GM21717 (cell line): ENCODE results near the gene PRKACA.

Experiments used
- ATAC-seq: cut with Tn5 transposase; IDR thresholded peaks from one replicate; pipeline ENCODE4 v1.9.1; 2021; ENCODE audit warnings: mild to moderate bottlenecking, moderate library complexity; ENCODE audit not compliant: unreplicated experiment

The PRKACA gene

DNA sequence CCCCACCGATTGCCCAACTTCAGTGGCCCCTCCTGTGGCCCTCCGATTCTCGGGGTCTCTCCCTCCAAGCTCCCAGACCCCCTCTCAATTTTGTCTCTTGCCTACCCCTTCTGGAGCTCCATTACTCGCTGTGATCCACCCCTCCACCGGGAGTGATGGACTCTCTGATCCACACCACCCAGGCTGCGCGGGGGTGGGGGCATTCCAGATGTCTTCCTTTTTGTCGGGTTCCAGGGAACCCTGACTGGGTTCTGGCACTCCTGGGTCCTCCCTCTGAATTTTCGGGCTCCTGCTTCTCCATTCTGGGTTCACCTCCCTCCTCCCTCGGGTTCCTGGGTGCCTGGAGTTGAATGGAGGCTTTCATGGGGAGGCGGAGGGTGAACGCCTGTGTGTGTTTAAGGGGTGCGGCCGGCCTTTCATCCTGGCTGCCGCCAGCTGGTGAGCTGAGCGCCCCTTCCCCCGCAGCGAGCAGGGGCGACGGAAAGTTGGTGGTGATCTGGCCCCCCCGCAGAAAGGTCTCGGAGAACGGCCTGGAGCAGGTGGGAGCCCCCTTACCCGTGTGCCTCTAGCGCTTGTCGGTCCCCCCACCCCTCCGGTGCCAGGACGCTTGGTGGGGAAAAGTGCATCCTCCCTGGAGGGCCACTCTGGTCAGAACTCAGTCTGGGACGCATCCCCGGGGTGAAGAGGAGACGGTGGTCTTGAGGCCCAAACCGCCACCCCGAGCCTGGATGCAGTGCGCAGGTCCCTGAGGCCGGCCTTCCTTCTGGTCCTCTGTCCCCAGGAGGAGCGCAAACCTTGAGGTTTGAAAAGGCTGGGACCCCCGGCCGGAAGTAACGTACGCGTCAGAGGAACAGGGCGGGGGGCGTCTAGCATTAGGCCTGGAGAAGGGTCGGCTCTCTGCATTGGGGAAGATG is 43.4 kb downstream of the PRKACA start:
- ATAC-seq, result no peak

DNA sequence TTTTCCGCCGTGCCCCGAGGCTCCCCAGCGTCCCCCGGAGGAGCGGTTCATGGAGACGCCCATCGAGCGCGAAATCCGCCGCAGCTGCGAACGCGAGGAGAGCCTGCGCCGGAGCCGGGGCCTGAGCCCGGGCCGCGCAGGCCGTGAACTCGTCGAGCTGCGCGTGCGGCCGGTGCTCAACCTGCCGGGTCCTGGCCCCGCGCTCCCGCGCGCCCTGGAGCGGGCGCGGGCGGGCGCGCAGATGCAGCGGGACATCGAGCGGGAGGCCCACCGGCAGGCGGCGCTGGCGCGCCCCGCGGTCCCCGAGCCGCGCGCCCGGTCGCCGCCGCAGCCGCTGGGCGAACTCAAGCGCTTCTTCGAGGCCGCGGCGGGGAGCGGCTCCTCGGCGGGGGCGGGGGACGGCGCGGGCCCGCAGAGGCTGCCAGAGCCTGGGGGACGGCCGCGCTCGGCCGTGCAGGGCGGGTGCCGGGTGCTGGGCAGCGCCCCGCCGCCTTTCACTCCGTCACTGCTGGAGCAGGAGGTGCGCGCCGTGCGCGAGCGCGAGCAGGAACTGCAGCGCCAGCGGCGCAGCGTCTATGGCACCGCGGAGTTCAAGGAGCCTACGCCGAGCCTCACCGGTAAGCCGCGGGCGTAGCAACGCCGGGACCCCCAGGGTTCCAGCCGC is 44.2 kb downstream of the PRKACA start:
- ATAC-seq, result no peak

DNA sequence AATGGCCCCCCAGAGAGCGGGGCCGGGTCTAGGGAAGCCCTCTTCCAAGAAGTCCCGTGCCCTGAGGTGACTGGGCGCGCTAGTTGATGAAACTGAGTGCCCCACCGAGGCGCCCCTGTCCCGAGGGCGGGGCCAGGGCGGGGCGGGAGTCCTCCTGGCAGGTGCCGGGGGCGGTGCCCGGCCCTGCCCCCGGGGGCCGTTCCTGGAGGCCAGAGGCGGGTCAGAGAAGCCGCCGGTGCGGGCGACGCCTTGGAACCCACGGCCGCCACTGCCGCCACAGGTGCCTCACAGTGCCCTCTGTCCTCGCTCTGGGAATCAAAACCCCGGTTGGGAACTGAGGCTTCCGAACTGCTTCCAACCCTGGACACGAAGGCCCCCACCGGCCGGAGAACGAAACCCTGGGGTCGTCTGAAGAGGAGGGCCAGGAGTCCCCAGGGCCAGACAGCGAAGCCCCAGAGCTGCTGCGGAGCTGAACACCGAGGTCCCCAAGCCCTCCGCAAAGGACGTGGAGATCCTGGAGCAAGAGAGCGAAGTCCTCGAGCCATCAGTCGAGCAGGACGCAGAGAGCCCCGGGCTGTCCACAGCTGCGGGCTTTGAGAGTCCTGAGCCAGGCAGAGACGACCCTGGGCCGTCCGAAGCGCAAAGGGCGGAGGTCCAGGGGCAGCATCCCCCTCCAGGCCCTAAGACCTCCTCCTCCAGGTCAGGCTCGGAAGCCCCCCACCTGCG is 44.9 kb downstream of the PRKACA start, which contains the start of gene MISP3:
Gene MISP3, plus strand, starts transcription at position 252 of the 726 bp plus-strand sequence. CDS start 524 bp downstream, outside the sequence.
- no peak for ATAC-seq

DNA sequence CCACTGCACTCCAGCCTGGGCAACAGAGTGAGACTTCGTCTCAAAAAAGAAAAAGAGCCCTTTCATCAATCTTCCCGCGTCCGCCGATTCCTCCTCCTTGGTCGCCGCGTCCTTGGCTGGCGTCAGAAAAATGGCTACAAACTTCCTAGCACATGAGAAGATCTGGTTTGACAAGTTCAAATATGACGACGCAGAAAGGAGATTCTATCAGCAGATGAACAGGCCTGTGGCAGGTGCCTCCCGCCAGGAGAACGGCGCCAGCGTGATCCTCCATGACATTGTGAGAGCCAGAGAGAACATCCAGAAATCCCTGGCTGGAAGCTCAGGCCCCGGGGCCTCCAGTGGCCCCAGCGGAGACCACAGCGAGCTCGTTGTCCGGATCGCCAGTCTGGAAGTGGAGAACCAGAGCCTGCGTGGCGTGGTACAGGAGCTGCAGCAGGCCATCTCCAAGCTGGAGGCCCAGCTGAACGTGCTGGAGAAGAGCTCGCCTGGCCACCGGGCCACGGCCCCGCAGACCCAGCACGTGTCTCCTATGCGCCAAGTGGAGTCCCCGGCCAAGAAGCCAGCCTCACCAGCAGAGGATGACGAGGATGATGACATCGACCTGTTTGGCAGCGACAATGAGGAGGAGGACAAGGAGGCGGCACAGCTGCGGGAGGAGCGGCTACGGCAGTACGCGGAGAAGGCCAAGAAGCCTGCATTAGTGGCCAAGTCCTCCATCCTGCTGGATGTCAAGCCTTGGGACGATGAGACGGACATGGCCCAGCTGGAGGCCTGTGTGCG is 47.1 kb downstream of the PRKACA start:
- no peak for ATAC-seq

DNA sequence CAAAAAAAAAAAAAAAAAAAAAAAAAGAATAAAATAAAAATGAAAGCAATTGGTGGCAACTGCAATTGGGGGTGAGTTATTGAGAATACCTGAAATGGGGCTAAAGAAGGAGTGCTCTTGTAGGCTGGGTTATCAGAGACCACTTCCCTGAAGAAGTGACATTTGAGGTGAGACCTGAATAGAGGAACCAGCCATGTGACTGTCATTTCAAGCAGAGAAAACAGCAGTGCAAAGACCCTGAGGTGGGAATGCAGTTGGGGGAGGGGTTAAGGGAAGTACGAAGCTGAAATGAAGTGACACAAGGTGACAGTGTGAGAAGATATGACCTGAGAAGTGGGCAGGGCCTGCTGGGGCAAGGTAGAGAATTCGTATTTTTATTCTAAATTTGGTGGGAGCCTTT is 51.4 kb downstream of the PRKACA start:
- ATAC-seq, result no peak

DNA sequence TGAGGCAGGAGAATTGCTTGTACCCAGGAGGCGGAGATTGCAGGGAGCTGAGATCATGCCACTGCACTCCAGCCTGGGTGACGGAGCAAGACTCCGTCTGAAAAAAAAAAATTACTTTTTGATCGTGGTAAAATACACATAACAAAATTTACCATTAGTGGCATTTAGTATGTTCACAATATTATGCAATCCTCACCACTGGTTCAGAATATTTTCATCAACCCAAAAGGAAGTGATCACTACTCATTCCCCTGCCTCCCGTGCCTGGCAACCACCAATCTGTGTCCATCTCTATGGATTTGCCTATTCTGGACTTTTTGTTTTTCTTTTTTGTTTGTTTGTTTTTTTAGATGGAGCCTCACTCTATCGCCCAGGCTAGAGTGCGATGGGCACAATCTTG is 54.5 kb downstream of the PRKACA start:
- no peak for ATAC-seq

DNA sequence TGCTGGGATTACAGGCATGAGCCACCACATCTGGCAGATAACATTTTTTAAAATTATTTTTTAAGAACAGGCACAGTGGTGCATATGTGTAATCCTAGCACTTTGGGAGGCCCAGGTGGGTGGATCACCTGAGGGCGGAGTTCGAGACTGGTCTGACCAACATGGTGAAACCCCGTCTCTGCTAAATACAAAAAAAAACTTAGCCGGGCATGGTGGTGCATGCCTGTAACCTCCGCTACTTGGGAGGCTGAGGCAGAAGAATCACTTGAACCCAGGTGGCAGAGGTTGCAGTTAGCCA is 55.1 kb downstream of the PRKACA start:
- no peak for ATAC-seq

DNA sequence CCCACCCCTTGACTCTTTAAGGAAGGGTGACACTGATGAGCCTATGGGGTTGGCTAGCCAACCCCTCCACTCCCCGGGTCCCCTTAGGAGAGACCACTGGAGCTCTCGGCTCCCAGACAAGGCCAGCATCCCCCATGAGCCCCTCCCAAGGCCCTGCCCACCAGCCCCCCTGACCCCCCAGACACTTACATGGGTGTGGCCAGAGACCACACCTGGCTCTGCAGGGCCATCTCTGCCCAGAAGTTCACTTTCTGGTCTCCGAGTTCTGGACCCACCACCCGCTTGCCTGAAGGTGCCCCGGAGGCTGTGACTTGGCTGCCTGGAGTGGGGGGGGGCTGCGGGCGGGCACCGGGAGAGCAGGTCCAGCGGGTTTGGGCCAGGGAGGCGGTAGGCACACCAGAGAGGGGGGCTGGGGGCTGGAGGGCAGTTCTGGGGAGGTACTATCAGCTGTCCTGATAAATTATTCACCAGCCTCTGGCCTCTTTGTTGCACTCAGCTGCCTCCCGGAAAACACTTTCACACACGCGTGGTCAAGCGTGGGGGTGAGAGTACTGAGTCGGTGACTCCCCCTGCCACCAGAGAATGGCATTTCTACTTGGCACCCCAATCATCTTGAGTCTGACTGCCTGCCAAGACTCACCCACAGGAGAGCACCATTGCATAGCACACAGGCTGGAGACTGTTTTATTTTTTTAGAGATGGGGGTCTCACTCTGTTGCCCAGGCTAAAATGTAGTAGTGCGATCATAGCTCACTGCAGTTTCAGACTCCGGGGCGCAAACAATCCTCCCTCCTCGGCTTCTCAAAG is 55.6 kb downstream of the PRKACA start, which contains the start of gene PALM3:
Gene PALM3, minus strand, starts transcription at position 326 of the 807 bp plus-strand sequence. Its CDS starts 96 bp downstream, at position 230.
- no peak for ATAC-seq

DNA sequence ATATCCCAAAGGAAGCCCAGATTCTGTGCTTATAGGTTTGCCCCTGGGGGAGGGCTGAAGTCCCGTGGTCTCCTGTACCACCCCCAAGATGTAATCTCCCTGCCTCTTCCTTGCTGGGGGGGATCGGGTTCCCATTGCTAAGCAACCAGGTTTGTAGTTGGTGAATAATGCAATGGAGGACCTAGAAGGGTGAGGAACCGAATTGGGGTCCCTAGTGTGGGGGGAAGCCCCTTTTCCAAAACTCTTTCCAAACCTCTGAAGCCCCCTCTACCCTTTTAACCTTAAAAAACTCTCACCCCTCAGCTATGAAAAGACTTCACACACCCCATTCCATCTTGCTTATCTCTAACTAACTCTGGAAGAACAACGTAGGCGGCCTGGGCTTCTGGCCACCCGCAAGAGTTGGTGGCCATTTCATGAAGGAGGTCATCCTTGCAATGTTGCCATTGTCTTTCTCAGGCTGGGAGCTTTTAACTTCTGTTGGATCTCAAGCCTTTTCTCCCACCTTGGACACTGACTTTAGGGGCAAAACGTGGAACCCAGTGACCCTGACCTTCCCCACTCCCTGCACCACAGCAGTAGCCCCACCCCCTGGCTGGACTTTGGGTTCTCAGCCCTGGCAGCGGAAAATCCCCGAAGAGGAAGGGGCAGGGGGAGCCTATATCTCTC is 56.3 kb downstream of the PRKACA start:
- no peak for ATAC-seq

DNA sequence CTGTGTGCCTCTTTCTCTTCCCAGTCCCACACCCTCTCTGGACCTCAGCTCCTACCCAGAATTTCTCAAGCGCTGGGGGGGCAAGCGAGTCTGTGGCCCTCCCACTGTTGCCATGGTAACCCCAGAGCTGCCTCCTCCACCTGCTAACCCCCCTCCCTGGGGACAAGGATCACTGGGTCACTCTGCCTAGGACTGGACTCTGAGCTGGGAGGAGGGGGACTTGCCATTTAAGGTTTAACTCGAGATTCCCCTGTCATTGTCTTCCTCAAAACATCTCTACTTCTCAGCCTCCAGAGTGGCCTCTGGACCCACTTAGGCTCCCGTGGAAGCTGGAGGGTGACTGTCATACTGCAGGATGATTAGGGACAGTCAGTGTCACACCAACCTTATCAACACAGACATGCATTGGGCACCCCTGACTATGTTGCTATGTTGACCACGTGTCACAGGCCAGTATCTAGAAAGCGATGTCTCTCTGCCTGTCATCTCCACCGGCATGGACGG is 57.9 kb downstream of the PRKACA start:
- ATAC-seq, result no peak

DNA sequence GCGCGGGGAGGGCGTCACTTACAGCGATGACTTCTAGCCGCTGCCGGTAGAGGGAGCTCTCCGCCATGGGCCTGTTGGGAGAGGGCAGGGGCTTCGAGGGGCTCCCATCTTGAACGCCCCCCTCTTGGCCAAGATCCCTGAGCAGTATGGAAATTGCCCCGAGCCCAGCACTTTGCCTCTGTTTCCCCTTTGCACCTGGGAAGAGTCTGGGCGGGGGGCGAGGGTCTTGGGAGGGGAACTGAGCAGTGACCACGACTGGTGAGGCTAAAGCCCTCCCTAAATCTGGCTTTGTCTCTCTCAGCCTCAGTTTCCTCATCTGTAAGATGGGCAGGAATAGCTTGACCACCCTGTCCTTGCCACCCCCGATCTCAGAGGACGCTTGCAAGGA is 58.5 kb downstream of the PRKACA start:
- no peak for ATAC-seq

DNA sequence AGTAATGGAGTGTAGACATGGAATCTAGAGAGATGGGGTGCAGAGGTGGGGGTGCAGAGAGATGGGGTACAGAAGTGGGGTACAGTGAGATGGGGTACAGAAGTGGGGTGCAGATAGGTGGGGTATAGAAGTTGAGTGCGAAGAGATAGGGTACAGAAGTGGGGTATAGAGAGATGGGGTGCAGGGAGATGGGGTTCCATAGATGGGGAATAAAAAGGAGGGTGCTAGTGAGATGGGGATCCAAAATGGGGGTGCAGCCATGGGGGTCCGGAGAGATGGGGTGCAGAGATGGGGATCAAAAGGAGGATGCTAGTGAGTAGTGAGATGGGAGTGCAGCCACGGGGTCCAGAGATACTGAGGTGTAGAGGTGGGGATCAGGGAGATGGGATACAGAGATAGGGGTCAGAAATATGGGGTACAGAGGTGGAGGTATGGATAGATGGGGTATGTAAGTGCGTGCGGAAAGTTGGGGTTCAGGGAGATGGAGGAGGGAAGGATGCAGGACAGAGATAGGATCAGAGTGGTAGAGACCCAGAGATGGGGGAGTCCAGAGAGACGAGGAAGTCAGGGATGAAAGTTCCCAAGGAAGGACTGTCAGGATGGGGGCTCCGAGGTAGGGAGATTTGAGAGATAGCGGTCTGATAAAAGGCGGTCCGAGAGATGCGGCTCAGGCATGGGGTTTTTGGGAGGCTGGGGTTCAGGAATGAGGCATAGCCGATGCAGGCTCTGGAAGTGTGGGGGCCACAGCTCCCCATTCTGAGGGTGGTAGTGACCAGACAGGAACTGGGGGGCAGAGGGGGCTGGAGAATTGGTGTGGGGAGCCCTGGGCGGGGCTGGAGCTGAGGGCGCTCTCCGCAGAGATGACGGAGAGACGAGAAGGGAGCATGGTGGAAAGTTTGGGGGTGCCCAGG is 59.1 kb downstream of the PRKACA start:
- no peak for ATAC-seq

DNA sequence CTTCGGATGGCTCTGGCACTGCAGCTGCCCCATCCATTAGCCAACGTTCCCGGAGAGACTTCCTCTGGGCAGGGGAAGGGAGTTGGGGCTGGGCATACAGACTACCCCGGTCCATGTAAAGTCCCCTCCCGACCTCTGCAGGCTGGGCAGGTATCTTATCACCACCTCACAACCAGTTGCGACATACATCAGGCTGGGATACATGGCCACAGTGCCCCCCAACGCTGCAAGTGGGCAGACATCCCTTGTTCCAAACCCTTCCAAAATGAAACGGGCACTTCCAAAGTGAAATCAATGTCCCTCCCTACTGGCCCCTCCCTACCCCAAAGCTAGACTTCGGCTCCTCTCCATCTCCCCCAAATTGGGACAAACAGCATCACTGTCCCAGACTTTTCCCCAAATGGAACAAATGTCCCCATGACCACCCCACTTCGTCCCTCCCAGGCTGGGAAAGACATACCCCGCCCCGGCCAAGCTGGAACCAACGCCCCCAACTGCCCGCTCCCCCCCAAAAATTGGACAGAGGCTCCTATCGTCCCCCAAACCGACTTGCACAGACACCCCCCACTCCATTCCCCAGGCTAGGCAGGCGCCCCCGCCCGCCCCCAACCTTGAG is 60.7 kb downstream of the PRKACA start:
- no peak for ATAC-seq

DNA sequence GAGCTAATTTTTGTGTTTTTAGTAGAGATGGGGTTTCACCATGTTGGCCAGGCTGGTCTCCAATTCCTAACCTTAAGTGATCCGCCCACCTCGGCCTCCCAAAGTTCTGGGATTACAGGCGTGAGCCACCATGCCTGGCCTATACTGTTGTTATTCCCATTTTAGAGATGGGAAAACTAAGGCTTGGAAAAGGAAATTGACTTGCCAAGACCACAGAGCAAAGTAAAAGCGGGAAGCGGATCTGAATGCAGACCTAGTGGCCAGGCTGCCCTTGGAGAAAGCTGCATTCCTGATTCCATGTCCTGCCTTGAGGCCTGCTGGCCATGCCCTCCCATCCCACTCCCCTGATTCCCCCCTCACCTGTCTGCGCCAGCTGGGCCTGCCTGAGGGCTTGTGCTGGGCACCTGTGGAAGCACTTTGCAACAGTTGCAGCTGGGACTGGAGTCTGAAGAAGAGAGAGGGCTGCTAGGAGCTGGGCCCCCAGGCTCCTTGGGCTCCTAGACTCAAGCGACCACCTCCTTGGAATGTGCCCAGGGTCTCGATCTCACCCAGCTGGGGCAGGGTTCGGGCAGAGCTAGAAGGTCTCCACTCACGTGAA is 61.4 kb downstream of the PRKACA start:
- no peak for ATAC-seq

DNA sequence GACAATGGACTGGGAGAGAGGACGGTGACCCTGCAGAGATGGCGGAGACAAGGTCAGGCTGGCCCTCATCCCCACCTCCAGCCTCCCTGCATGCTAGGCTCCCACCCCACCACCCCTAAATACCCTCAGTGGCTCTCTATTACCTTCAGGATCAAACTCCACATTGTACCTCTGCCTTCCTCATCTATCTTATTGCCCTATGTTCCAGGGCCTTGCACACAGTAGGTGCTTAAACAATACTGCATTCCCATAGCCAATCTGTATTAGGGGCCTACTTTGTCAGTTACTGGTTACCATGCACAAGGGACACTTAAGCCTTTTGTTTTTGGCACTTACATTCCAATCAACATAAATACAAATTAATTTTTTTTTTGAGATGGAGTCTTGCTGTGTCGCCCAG is 62.2 kb downstream of the PRKACA start:
- no peak for ATAC-seq

DNA sequence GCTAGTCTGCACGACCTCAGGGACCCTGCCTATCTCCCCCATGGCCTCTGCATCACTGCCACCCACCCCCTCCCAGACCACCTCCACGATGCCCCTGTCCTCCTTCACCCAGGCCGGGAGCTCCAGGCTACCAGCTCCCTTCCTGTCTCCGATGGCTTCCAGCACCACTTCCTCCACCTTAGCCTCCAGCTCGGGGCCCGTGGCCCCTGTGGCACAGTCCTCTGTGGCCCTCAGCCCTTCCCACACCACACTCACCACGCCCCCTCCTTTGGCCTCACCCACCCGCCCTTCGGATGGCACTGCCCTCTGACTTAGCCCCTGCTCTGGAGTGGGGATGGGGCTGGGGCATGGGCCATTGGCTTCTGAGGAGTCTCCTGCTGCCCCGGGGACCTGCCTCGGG is 62.8 kb downstream of the PRKACA start:
- ATAC-seq, result no peak

DNA sequence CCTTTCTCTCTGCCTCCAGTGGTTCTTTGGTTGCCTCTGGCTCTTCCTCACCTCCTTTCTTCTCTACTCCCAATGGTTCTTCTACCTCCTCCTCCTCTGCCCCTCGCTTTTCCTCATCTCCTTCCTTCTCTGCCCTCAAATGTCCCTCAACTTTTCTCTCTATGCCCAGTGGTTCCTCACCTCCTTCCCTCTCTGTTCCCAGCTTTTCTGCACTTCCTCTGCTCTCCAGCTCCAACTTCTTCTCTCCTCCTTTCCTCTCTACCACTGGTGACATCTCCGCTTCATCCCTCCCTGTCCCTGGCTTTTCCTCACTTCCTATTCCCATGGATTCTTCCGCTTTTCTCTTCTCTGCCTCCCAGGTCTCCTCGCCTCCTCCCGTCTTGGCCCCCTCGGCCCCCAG is 63.5 kb downstream of the PRKACA start:
- no peak for ATAC-seq
